ENCODE data around the gene SORCS2.

DNA sequence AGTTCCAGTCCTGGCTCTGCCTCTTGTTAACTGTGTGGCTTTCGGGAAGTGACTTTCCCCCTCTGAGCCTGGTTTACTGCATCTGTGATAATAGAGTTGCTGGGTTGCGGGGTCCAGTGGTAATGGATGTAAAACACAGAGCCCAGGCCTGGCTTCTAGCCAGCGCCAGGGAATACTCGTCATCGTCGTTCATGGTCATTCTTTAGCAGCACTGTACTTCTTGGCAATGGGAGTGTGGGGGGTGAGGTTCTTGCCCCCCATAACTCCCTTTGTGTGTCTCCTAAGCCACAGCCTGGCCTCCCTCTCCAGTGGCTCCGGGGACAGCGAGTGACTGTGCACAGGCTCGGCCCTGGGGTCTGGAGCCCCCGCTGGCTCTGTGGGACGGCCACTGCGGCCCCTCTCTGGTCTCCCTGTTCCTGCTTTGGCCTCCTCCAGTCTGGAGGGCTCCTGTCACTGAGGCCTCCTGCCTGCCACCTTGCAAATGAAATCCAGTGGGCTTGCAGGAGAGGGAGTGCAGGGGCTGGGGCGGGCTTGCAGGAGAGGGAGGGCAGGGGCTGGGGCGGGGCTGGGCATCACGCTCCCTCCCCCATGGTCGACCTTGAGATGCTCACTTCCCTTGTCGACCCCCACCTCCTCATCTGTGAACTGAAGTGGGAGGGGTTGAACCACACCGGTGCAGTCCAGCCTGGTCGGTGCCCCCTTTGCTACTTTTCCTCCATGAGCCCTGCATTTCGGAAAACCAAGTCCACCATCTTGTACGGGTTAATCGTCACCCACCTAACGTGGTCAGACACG lies 229.2 kb downstream of the SORCS2 start:
- no peak for TF ChIP-seq BACH1 (IDR thresholded peaks at IDR 0.05; ENCODE audit: low read length)
- TF ChIP-seq, protein P1, sequence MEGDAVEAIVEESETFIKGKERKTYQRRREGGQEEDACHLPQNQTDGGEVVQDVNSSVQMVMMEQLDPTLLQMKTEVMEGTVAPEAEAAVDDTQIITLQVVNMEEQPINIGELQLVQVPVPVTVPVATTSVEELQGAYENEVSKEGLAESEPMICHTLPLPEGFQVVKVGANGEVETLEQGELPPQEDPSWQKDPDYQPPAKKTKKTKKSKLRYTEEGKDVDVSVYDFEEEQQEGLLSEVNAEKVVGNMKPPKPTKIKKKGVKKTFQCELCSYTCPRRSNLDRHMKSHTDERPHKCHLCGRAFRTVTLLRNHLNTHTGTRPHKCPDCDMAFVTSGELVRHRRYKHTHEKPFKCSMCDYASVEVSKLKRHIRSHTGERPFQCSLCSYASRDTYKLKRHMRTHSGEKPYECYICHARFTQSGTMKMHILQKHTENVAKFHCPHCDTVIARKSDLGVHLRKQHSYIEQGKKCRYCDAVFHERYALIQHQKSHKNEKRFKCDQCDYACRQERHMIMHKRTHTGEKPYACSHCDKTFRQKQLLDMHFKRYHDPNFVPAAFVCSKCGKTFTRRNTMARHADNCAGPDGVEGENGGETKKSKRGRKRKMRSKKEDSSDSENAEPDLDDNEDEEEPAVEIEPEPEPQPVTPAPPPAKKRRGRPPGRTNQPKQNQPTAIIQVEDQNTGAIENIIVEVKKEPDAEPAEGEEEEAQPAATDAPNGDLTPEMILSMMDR (IDR thresholded peaks at IDR 0.05; ENCODE audit: control extremely low read depth in 1 of 3, insufficient read depth in 1 of 3, low read depth in 1 of 3, low read length in 3 of 3) = no peak
- TF ChIP-seq, protein P2, sequence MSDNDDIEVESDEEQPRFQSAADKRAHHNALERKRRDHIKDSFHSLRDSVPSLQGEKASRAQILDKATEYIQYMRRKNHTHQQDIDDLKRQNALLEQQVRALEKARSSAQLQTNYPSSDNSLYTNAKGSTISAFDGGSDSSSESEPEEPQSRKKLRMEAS (IDR thresholded peaks at IDR 0.05) = no peak
- TF ChIP-seq CHD1 (IDR thresholded peaks at IDR 0.05; ENCODE audit: low read depth, low read length) = no peak
- TF ChIP-seq EZH2 (IDR thresholded peaks at IDR 0.05; ENCODE audit: low read depth, low read length, severe bottlenecking) = no peak
- TF ChIP-seq SP2 (IDR thresholded peaks at IDR 0.05; ENCODE audit: low read length) = no peak
- no peak for TF ChIP-seq EP300 (IDR thresholded peaks at IDR 0.05; ENCODE audit: borderline replicate concordance in 1 of 2, low read depth in 2 of 2, low read length in 2 of 2)
- TF ChIP-seq, protein P3, sequence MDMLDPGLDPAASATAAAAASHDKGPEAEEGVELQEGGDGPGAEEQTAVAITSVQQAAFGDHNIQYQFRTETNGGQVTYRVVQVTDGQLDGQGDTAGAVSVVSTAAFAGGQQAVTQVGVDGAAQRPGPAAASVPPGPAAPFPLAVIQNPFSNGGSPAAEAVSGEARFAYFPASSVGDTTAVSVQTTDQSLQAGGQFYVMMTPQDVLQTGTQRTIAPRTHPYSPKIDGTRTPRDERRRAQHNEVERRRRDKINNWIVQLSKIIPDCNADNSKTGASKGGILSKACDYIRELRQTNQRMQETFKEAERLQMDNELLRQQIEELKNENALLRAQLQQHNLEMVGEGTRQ (IDR thresholded peaks at IDR 0.05; ENCODE audit: low read length) = no peak
- TF ChIP-seq TAF7 (optimal IDR thresholded peaks at IDR 0.05; ENCODE audit: borderline replicate concordance, low read depth, low read length) = no peak
- TF ChIP-seq YY1 (IDR thresholded peaks at IDR 0.05; ENCODE audit: low read depth, low read length) = no peak
- TF ChIP-seq CBX8 (IDR thresholded peaks at IDR 0.05; ENCODE audit: borderline replicate concordance, low read depth, low read length) = no peak
- TF ChIP-seq MAFK (IDR thresholded peaks at IDR 0.05; ENCODE audit: low read depth, low read length) = no peak
- no peak for TF ChIP-seq TEAD4 (IDR thresholded peaks at IDR 0.05; ENCODE audit: low read depth, low read length)
- TF ChIP-seq ZNF274 (IDR thresholded peaks at IDR 0.05; ENCODE audit: borderline replicate concordance, extremely low read depth, low read length) = no peak
